ENCODE results near the gene DOLPP1.

DOLPP1 gene

DNA sequence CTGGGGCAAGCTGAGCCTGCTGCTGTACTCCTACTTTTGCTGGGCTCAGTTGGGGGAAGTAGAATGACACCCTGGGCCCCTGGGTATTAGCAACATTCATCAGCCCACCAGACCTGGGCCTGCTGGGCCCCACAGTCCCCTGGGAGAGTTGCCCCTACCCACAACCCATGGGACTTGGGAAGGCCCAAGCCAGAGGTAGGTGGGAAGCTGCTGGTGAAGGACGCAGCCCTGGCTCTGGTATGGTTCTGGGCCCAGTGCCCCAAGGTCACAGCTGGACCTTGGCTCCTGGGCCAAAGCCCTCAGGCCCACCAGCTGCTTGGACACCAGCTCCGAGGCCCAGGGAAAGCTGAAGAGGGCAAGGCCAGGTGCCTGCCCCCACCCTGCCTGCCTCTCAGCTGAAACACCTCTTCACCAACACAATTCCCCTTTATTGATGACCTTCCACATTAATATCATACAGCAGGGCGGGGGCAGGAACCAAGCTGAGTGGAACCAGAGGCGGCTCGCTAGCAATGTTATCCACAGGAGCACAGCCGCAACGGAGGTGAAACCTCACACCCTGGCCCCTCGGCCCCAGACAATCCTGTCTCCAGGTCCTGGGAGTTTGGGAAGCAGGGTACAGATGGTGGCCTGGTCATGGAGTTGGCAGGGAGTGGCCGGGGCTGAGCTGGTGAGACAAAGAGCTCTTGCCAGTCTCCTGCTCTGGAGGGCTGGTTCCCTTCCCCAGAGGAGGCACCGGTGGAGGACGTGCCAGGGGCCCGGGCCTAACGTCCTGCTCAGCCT is 13.7 kb downstream of the DOLPP1 start:
- Histone ChIP-seq H2AFZ (ENCODE audit: low read depth) (no peak overlapping the region), H3K4me2 (no peak overlapping the region), H3K36me3 (ENCODE audit: insufficient read depth) (no peaks in the 10 kb centered on the region), H3K27ac (no peak overlapping the region), H4K20me1 (ENCODE audit: insufficient read depth) (no peaks in the 10 kb centered on the region), H3K9ac (no peak overlapping the region), H3K4me1 (ENCODE audit: low read depth, poor library complexity, severe bottlenecking) (no peaks in the 10 kb centered on the region), H3K27me3 (ENCODE audit: insufficient read depth, low read depth) (no peaks in the 10 kb centered on the region), H3K79me2 (ENCODE audit: insufficient read depth, low read depth) (no peaks in the 10 kb centered on the region), H3K4me3 (IDR thresholded peaks at IDR 0.05; ENCODE audit: insufficient read depth, low read depth, low read length) (no peak overlapping the region)
- TF ChIP-seq, protein P1, sequence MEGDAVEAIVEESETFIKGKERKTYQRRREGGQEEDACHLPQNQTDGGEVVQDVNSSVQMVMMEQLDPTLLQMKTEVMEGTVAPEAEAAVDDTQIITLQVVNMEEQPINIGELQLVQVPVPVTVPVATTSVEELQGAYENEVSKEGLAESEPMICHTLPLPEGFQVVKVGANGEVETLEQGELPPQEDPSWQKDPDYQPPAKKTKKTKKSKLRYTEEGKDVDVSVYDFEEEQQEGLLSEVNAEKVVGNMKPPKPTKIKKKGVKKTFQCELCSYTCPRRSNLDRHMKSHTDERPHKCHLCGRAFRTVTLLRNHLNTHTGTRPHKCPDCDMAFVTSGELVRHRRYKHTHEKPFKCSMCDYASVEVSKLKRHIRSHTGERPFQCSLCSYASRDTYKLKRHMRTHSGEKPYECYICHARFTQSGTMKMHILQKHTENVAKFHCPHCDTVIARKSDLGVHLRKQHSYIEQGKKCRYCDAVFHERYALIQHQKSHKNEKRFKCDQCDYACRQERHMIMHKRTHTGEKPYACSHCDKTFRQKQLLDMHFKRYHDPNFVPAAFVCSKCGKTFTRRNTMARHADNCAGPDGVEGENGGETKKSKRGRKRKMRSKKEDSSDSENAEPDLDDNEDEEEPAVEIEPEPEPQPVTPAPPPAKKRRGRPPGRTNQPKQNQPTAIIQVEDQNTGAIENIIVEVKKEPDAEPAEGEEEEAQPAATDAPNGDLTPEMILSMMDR (conservative IDR thresholded peaks at IDR 0.05; ENCODE audit: low read depth, low read length), result no peak

DNA sequence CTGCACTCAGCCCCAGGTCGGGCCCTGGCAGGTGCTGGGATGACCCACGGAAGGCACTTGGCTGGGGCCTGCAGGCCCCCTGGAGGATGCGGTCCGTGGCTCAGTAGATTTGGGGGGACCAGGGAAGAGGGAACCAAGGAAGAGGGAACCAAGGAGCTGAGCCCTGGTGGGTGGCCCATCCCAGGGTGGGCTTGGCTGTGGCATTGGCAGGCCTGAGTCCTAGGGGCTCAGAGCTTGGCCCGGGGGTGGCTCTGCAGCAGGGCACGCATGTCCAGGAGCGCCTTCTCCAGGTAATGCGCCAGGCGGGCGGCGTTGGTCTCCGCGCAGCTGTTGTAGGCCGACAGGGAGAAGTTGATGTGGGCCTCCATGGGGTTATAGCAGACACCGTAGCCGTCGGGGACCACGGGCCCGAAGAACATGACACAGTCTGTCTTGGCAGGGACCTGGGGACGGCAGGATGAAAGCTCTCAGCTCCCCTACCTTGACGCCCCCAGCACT is 14.3 kb downstream of the DOLPP1 start:
- H3K79me2 ChIP-seq (ENCODE audit: insufficient read depth, low read depth), result no peaks in the 10 kb centered on the region
- no peak overlapping the region for H3K4me3 ChIP-seq (IDR thresholded peaks at IDR 0.05; ENCODE audit: insufficient read depth, low read depth, low read length)
- no peaks in the 10 kb centered on the region for H3K27me3 ChIP-seq (ENCODE audit: insufficient read depth, low read depth)
- TF ChIP-seq, protein P1 (conservative IDR thresholded peaks at IDR 0.05; ENCODE audit: low read depth, low read length), result no peak
- H3K9ac ChIP-seq, result no peak overlapping the region
- H3K4me1 ChIP-seq (ENCODE audit: low read depth, poor library complexity, severe bottlenecking), result no peaks in the 10 kb centered on the region
- no peak overlapping the region for H3K27ac ChIP-seq
- no peak overlapping the region for H3K4me2 ChIP-seq
- H2AFZ ChIP-seq (ENCODE audit: low read depth), result no peak overlapping the region
- no peaks in the 10 kb centered on the region for H3K36me3 ChIP-seq (ENCODE audit: insufficient read depth)
- H4K20me1 ChIP-seq (ENCODE audit: insufficient read depth), result no peaks in the 10 kb centered on the region

DNA sequence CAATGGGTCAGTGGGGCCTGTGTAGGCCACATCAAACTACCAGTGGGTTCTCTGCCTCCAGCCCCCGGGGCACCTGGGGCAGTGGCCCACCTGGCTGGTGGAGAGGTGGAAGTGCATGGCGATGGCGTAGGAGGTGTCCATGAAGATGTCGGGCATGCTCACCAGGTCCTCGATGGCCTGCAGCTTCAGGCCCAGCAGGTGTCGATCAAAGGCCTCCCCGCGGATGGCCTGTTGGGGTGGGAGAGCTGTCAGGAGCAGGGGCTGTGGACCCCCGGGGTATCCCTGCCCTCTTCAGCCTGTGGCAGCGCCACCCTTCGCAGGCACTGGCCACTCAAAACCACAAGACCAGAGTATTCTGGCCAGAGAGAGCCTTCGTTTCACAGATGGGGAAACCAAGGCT is 15.0 kb downstream of the DOLPP1 start:
- Histone ChIP-seq H3K36me3 (ENCODE audit: insufficient read depth) (no peaks in the 10 kb centered on the region), H3K4me3 (IDR thresholded peaks at IDR 0.05; ENCODE audit: insufficient read depth, low read depth, low read length) (no peak overlapping the region), H3K4me1 (ENCODE audit: low read depth, poor library complexity, severe bottlenecking) (no peaks in the 10 kb centered on the region), H3K27me3 (ENCODE audit: insufficient read depth, low read depth) (no peaks in the 10 kb centered on the region), H2AFZ (ENCODE audit: low read depth) (no peak overlapping the region), H3K79me2 (ENCODE audit: insufficient read depth, low read depth) (no peaks in the 10 kb centered on the region), H3K9ac (no peak overlapping the region), H3K27ac (no peak overlapping the region), H3K4me2 (no peak overlapping the region), H4K20me1 (ENCODE audit: insufficient read depth) (no peaks in the 10 kb centered on the region)
- TF ChIP-seq, protein P1 (conservative IDR thresholded peaks at IDR 0.05; ENCODE audit: low read depth, low read length), result no peak

DNA sequence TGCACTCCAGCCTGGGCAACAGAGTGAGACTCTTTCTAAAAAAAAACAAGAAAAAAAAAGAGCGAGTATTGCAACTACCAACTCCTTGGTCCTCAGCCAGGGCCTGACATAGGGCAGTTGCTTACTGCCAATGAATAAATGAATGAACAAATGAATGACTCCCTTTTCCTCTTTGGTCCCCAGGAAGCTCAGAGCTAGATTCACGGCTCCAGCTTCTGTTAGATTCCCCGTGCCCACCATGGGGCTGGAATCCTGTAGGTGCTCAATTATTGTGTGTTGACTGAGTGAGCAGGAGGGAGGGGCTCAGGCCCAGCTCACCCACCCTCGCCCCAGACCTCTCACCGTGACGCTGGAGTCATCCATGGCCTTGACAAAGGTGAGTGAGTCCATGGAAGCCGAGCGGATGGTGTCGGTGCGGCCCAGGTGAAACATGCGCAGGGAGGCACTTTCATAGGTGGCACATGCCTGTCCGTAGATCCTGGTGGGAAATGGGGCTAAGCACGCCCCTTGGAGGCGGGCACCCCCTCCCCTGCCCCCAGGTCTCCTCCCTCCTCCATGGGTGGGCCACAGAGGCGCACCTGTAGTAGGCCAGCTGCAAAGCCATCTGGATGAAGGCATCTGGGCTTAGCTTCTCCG is 16.9 kb downstream of the DOLPP1 start:
- H3K9ac ChIP-seq, result no peak overlapping the region
- no peak overlapping the region for H3K27ac ChIP-seq
- no peaks in the 10 kb centered on the region for H4K20me1 ChIP-seq (ENCODE audit: insufficient read depth)
- no peak overlapping the region for H3K4me3 ChIP-seq (IDR thresholded peaks at IDR 0.05; ENCODE audit: insufficient read depth, low read depth, low read length)
- no peaks in the 10 kb centered on the region for H3K79me2 ChIP-seq (ENCODE audit: insufficient read depth, low read depth)
- H3K36me3 ChIP-seq (ENCODE audit: insufficient read depth), result no peaks in the 10 kb centered on the region
- H3K4me2 ChIP-seq, result no peak overlapping the region
- H3K4me1 ChIP-seq (ENCODE audit: low read depth, poor library complexity, severe bottlenecking), result no peaks in the 10 kb centered on the region
- no peaks in the 10 kb centered on the region for H3K27me3 ChIP-seq (ENCODE audit: insufficient read depth, low read depth)
- no peak overlapping the region for H2AFZ ChIP-seq (ENCODE audit: low read depth)
- TF ChIP-seq, protein P1 (conservative IDR thresholded peaks at IDR 0.05; ENCODE audit: low read depth, low read length), result no peak

Measured in KMS-11 (cell line).